Choroid plexus epithelial cell (primary cell): ENCODE measurements around the gene BRD7.

Experiments
- DNase-seq: peaks from one replicate; pipeline ENCODE4 v3.0.0-alpha.2; 2010; ENCODE audit warnings: low read depth
- H3K4me3 ChIP-seq: 2 replicates; pipeline ENCODE4 v1.5.1; 2011; ENCODE audit warnings: low read depth, mild to moderate bottlenecking, control low read depth, low read length, moderate library complexity
- TF ChIP-seq, protein P1 (sequence below): conservative IDR thresholded peaks from 2 replicates; pipeline ENCODE4 v1.5.1; 2011; ENCODE audit warnings: low read depth, mild to moderate bottlenecking, control low read depth, inconsistent platforms, low read length, moderate library complexity

The BRD7 gene

GRCh38 chr16:50320310-50320709, 48.5 kb downstream of the BRD7 start:
- DNase-seq: no peak
- no peak overlapping the region for H3K4me3 ChIP-seq
- TF ChIP-seq, protein P1, sequence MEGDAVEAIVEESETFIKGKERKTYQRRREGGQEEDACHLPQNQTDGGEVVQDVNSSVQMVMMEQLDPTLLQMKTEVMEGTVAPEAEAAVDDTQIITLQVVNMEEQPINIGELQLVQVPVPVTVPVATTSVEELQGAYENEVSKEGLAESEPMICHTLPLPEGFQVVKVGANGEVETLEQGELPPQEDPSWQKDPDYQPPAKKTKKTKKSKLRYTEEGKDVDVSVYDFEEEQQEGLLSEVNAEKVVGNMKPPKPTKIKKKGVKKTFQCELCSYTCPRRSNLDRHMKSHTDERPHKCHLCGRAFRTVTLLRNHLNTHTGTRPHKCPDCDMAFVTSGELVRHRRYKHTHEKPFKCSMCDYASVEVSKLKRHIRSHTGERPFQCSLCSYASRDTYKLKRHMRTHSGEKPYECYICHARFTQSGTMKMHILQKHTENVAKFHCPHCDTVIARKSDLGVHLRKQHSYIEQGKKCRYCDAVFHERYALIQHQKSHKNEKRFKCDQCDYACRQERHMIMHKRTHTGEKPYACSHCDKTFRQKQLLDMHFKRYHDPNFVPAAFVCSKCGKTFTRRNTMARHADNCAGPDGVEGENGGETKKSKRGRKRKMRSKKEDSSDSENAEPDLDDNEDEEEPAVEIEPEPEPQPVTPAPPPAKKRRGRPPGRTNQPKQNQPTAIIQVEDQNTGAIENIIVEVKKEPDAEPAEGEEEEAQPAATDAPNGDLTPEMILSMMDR: no peak

DNA sequence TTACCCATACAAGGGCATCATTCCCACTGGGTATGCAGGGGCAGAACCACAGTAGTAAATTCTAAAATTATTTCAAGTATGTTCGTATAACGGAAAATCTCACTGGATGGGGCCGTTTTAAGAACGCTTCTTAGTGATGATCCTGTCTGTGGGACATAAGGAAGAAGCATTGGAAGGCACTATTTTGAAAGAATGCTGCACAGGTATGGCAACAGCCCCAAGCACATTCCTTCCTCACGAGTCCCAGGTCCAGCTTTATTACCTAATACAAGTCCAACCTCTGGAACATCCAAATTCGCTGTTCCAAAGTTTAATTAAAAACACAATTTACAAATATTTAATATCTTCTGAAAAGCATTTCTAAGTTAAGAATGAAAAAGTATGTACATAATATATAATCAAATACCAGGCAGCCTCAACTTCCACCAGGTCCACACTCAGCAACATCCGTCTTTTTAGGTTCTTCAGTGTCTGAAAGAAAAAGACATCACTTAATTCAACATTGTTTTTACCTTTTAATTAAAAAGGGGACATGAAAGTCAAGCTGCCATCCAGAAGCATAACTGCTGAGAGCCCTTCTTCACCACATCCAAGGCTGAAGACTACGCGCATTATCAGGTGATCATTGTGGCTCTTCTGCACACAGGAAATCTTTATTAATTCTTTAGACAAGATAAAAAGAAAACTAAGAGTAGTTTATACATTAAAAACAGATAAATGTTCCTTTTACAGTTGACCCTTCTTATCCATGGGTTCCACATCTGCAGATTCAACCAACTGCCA, 49.8 kb downstream of the BRD7 start:
- no peak overlapping the region for H3K4me3 ChIP-seq
- TF ChIP-seq, protein P1: no peak
- no peak for DNase-seq

DNA sequence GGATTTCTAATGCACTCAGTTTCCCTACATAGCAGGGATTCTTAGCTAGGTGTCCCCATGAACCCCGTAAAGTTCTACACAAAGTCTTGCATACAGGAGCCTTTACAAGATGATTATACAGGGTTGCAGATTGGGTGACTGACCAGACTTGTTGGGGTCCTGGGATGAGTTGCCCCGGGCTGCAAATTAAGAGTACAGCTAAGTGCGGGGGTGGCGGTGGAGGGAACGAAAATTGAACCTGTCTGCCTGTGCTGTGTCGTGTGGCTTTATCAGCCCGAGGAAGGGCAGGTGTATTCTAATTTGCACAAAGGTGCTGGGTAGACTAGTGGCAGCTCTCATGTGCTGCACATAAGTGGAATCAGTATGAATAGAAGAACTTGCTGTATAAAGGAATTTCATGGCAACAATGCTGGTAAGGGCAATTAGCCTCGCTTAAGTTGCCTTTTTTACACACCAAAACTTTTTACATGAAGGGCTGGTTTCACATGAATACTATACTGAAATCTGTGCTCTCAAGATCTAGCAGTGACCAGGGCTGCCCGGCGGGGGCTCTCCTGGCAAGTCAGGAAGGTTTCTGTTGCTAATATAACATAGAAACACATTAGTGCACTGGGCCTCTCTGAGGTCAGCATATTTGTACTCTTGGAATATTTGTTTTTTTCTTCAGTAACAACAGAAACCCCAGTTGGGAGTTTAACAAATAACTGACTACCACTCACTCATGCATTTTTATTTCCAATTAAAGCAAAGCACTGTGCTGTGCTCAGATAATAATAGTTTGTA, 51.7 kb downstream of the BRD7 start:
- DNase-seq: peak; percentile 78
- TF ChIP-seq, protein P1: peak; percentile 34
- no peak overlapping the region for H3K4me3 ChIP-seq

DNA sequence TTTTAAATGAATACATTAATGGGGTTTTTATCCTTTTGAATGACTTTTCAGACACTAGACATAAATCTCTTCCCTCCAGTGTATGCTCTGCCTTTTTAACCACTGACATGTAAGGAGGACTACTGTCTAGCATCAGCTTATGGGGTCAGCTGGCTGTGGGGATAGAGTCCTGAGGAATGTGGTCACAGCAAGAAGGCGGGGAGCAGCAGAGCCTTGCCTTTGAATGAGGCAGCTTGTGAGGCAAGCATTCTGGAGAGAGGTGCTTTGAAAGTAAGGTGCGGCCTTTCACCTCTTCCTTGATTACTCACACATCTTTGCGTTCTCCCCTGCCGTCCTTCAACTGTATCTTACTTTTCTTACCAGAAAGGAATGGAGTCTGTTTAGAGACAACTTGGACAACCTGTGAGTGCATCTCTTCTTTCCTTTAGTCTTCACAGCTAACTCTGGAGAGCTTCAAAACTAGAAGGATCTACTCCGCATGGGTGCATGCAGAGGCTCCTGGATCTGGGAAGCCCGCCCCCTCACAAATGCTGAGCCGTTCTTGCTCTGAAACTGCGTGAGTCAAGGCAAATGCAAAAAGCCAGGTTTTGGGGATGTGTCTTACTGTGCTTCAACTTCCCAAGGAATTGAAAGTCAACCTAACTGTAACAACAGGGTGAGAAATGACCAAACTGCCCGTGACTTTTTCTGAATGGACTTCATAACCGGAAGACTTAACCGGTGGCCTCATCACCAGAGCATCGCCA, 52.5 kb downstream of the BRD7 start:
- DNase-seq: peak; percentile 48
- H3K4me3 ChIP-seq: no peak overlapping the region
- TF ChIP-seq, protein P1: no peak

DNA sequence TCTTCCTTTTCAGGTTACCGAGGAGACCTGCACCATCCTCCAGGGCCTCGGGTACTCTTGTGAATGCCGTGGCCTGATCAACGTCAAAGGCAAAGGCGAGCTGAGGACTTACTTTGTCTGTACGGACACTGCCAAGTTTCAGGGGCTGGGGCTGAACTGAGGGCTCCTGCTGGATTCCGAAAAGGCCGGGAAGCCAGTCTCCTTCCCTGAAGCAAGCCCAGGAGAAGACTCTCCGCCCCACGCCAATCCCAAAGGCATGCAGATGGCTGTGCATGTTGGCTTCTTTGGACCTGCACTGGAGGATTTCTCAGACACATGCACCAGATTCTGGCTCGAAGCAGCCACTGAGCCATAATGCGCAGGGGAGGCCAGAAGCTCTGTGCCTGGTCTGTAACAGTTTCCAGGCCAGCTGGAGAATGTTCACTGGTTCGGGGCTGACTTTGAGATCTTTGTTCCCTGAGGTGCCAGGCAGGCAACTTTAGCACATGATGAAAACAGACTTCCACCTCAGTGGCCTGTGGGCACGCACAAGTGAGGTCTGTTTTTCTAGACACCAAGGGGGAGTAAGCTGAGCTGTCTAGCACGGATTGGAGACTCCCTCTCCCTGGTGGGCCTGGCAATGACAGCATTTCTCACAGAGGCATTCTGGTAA, 53.3 kb downstream of the BRD7 start:
- no peak overlapping the region for H3K4me3 ChIP-seq
- peak; percentile 33 for DNase-seq
- TF ChIP-seq, protein P1: peak; percentile 1

DNA sequence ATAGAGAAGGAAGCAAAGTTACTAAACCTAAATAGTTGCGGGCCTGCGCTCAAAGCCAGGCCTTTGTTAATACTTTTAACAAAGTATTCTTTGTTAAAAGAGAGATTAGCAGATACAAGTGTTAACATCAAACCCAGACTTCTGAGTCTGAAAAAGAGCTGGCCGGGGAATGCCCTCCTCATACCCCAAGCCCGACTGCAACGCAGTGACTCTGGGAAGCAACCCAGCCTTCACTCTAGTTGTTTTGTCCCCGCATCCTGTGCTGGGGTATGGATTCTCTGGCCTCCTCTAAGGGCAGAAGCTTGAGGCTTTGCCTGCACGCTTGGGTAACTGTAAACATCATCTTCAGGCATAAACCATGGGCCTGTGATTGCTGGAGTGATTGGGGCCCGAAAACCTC, 54.1 kb downstream of the BRD7 start:
- no peak for DNase-seq
- TF ChIP-seq, protein P1: no peak
- H3K4me3 ChIP-seq: no peak overlapping the region
